Breast epithelium (tissue), 3 donors: ENCODE data around the gene ARPC2.

Experiments used
- CTCF ChIP-seq, 3 donors: fragments of 450-650 bp; IDR thresholded peaks; one replicate each; pipeline ENCODE4 v1.5.1; 2016 to 2017; ENCODE audit warnings: antibody characterized with exemption in 3 of 3, mild to moderate bottlenecking in 3 of 3, moderate library complexity in 3 of 3
- POLR2A ChIP-seq: fragments of 450-650 bp; IDR thresholded peaks from one replicate; pipeline ENCODE4 v1.6.1; 2016; ENCODE audit warnings: antibody characterized with exemption, mild to moderate bottlenecking, moderate library complexity
- POLR2AphosphoS5 ChIP-seq, 3 donors: sonication (generic); formaldehyde crosslinking; IDR thresholded peaks; one replicate each; pipeline ENCODE4 v1.6.1; 2017; ENCODE audit warnings: antibody characterized with exemption in 3 of 3

- peak; percentile 14 to 19 (median 17) for TF ChIP-seq CTCF (IDR thresholded peaks at IDR 0.05)
- peak in 2 of 3 donors; percentile 81 to 84 for TF ChIP-seq POLR2AphosphoS5 (IDR thresholded peaks at IDR 0.05)
- peak; percentile 74 for TF ChIP-seq POLR2A
These were observed 53.1 kb downstream of the ARPC2 start, which contains the start of the genes AAMP and PNKD for GRCh38 chr2:218269900-218270720.
